GM13977 (cell line): ENCODE measurements around the gene ROBO2.

ENCODE experiments used
- DNase-seq: peaks from one replicate; pipeline ENCODE4 v3.0.0; 2012; ENCODE audit warnings: low spot score
- in situ Hi-C: fragments of 300-500 bp; cut with MboI; formaldehyde crosslinking; loops from one replicate; pipeline ENCODE4 v1.12.0; 2022; ENCODE audit warnings: low sequenced_read_pairs, low pct_unique_long_range_greater_than_20kb, mixed read lengths, inconsistent platforms; ENCODE audit not compliant: unreplicated experiment
- TF ChIP-seq, protein P1 (sequence below): IDR thresholded peaks from 2 replicates; pipeline ENCODE4 v1.5.1; 2012; ENCODE audit warnings: mild to moderate bottlenecking, control low read depth; ENCODE audit not compliant: insufficient read depth; ENCODE audit errors: extremely low read depth, missing control alignments

ROBO2 gene

DNA sequence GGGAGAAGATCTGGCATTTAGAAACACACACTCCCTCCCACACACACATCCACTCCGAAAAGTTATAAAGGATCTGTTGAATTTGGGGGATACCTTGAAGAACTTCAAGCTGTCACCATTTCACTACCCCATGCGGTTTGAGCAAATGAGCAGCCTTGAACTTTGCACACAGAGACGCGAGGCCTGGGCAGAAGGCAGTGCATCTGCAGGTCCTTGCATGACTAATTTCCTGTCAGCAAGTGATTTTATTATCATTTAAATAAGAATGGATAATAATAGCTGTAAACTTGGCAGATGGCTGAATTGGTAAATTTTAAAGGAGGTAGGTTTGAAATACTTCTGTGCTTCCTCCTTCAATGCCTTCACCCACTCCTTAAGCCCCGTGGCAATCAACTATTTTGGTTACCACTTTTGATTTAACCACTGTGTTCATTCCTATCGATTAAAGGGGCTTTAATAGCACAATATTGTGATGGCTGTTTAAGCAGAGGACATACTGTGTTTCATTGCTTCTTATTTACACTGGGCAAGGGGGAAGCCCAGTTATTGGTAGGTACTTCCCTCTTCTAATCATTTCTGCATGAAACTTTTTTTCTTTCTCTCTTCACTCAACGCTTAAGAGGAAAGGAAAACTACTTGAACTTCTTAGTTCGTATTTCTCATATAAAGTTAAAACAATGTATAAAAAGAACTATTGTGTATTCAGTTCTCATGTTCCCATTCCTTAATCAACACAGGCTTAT is 108.1 kb downstream of the ROBO2 start:
- in situ Hi-C loops: no loop called here
- TF ChIP-seq, protein P1, sequence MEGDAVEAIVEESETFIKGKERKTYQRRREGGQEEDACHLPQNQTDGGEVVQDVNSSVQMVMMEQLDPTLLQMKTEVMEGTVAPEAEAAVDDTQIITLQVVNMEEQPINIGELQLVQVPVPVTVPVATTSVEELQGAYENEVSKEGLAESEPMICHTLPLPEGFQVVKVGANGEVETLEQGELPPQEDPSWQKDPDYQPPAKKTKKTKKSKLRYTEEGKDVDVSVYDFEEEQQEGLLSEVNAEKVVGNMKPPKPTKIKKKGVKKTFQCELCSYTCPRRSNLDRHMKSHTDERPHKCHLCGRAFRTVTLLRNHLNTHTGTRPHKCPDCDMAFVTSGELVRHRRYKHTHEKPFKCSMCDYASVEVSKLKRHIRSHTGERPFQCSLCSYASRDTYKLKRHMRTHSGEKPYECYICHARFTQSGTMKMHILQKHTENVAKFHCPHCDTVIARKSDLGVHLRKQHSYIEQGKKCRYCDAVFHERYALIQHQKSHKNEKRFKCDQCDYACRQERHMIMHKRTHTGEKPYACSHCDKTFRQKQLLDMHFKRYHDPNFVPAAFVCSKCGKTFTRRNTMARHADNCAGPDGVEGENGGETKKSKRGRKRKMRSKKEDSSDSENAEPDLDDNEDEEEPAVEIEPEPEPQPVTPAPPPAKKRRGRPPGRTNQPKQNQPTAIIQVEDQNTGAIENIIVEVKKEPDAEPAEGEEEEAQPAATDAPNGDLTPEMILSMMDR: no peak
- no peak for DNase-seq

DNA sequence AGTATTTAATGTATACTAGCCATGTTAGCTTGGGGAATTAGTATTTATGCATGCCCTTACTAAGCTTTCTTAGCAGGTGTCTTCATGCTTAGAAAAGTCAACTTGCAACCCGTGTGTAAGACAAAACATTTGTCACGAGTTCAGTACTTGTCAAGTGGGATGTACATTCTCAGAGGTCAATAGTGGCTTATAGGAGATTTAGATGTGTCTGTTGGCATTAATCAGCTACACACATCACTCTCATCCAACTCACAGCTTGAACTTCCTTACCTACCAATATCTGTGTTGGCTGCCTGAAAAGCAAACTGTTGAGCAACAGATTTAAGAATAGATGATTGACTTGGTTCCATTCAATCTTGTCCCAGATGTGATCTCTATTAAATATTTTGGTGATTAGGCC is 109.5 kb downstream of the ROBO2 start:
- DNase-seq: no peak
- TF ChIP-seq, protein P1: no peak
- in situ Hi-C loops: no loop called here

- TF ChIP-seq, protein P1: no peak
- DNase-seq: no peak
- in situ Hi-C loops: no loop called here
Measured at GRCh38 chr3:77150028-77150427, 110.1 kb downstream of the ROBO2 start.

- in situ Hi-C loops: no loop called here
- TF ChIP-seq, protein P1: no peak
- no peak for DNase-seq
Measured at GRCh38 chr3:77150759-77151158, 110.9 kb downstream of the ROBO2 start.

DNA sequence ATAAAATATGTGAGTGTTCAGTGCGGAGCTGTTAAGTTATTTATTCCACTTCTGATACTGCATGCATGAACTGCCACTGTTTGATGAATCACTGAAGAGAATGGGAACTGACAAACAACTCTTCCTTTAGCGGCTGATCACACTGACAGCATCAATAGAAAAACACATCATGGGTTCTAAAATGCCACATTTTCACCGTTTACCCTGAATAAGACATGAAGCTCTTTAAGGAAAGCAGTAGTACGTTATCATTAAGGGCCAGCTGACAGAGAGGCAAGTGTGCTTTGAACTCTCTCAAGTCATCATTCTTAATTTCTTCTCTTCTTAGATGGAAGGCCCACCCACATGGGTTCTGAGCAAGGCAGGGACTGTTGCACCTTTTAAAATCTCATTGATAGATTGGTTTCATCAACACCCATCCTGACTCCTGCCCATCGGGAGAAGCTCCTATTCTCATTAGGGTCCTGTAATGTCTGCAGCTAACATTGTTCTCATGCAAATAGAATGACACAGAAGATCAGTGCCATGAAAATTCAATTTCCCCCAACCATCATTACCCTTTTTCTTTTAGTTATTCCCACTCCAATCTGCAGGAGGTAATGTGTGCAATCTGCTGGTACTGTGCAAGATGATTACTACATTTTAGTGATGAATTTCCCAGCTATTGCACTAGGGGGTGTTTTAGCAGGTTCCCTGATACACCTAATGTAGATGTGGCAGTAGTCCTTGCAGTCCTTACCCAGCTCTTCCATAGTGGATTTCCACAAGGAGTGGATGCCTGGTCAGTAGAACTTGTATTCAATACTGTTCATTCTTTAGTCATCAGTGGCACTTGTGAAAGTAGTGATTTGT is 119.1 kb downstream of the ROBO2 start:
- DNase-seq: no peak
- in situ Hi-C loops: no loop called here
- TF ChIP-seq, protein P1: no peak

DNA sequence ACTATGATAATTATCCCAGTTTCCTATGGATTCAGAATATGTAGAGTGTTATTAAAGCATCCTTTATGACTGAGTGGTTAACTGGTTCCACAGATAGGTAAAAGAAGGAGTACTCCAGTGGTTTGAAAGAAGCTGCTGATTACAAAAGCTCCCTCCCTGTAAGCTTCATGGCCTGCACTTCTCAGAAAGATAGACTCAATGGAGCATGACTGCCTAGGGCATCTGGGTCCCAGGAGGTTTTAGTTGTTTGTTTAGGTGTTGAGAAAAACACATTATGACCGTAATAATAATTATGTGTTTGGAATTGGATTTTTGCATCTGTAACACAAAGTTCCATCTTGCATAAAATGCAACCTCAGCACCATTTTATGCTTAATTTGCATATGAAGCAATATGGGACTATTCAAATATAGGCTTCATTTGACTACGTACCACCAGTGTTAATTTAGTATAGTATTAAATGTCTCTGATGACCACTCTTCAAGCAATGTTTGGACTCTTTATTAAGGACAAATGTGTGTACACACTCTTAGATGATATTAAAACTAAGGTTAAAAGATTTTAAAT is 121.1 kb downstream of the ROBO2 start:
- in situ Hi-C loops: no loop called here
- TF ChIP-seq, protein P1: no peak
- no peak for DNase-seq
